Fibroblast of pulmonary artery (primary cell): ENCODE results near the gene NCKAP1.
"Not testable (repeated sequence)": the region's sequence is repeated elsewhere in the genome, so short reads cannot be mapped to it uniquely, and the experiment has no call there.

Source experiments
- DNase-seq: peaks from one replicate; pipeline ENCODE4 v3.0.0-alpha.2; 2010; ENCODE audit warnings: low read depth
- H3K4me3 ChIP-seq: replicated peaks from 2 replicates; pipeline ENCODE4 v1.5.1; 2011; ENCODE audit warnings: low read depth, mild to moderate bottlenecking, control low read depth, low read length, moderate library complexity
- TF ChIP-seq, protein P1 (sequence below): IDR thresholded peaks from 2 replicates; pipeline ENCODE4 v1.5.1; 2011; ENCODE audit warnings: mild to moderate bottlenecking, control low read depth, low read length, inconsistent platforms; ENCODE audit errors: missing control alignments

Gene NCKAP1

DNA sequence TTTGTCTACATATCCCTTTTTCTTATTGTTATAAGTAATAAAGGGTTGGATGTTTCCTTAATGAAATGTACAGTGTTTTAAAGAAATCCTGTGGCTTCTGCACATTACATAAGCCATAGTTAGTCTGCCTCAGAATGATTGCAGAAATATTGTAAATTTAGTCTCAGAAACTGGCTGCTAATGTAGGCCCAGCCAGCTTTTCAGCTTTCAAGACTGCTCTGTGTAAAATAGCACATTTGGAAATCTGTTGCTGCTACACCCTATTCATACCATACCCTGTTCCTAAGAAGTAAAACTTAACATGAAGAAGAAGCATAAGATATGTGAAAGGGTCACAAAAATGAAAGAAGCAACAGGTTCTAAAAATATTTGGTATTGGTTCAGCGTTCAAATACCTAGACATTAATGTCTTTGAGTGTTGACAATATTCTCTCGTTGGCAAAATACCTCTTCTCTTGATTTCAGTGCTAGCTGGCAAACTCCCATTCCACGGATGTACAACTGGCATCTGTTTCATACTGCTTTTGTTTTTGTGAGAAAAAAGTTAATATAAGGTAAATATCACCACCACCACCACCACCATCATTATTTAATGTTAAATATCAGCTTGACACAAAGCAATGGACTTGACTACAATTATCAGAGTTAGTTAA, 19.2 kb upstream of the NCKAP1 start:
- no peak overlapping the region for H3K4me3 ChIP-seq
- DNase-seq, result no peak
- TF ChIP-seq, protein P1, sequence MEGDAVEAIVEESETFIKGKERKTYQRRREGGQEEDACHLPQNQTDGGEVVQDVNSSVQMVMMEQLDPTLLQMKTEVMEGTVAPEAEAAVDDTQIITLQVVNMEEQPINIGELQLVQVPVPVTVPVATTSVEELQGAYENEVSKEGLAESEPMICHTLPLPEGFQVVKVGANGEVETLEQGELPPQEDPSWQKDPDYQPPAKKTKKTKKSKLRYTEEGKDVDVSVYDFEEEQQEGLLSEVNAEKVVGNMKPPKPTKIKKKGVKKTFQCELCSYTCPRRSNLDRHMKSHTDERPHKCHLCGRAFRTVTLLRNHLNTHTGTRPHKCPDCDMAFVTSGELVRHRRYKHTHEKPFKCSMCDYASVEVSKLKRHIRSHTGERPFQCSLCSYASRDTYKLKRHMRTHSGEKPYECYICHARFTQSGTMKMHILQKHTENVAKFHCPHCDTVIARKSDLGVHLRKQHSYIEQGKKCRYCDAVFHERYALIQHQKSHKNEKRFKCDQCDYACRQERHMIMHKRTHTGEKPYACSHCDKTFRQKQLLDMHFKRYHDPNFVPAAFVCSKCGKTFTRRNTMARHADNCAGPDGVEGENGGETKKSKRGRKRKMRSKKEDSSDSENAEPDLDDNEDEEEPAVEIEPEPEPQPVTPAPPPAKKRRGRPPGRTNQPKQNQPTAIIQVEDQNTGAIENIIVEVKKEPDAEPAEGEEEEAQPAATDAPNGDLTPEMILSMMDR, result no peak

DNA sequence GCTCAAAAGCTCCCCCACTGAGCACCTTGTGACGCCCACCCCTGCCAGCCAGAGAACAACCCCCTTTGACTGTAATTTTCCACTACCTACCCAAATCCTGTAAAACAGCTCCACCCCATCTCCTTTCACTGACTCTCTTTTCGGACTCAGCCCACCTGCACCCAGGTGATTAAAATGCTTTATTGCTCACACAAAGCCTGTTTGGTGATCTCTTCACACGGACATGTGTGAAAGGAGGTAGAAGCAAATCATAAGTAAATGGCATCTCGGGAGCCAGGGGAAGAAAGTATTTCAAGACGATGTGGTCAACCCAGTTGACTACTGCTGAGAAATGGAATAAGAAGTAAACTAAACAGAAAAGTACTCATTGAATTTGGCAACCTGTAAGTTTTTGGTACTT, 11.2 kb upstream of the NCKAP1 start:
- TF ChIP-seq, protein P1, result no peak
- DNase-seq, result no peak

DNA sequence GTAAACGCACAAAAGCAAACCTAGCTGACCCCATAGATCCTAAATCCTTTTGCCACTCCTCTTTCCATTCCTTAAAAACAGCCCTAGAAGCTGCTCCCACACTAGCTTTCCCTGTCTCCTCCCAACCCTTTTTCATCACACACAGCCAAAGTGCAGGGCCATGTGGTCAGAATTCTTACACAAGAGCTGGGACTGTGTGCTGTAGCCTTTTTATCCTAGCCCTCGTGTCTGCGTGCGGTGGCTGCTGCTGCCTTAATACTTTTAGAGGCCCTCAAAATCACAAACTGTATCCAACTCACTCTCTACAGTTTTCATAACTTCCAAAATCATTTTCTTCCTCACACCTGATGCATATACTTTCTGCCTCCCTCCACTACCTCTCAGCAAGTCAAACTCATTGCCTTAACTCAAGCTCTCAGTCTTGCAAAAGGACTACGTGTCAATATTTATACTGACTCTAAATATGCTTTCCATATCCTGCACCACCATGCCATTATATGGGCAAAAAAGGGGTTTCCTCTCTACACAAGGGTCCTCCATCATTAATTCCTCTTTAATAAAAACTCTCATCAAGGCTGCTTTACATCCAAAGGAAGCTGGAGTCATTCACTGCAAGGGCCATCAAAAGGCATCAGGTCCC, 9.3 kb upstream of the NCKAP1 start:
- not testable (repeated sequence) for DNase-seq, H3K4me3 ChIP-seq

More for the DNA sequence above, 11.2 kb upstream of the NCKAP1 start:
- no peak overlapping the region for H3K4me3 ChIP-seq

DNA sequence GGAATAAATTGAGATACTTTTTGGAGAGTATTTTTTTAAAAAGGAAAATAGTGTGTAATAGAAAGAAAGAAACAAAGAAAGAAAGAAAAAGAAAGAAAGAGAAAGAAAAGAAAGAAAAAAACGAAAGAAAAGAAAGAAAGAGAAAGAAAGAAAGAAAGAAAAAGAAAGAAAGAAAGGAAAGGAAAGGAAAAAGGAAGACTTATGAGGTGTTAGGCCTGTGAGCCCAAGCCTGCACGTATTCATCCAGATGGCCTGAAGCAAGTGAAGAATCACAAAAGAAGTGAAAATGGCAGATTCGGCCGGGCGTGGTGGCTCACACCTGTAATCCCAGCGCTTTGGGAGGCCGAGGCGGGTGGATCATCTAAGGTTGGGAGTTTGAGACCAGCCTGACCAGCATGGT, 5.3 kb upstream of the NCKAP1 start:
- not testable (repeated sequence) for H3K4me3 ChIP-seq, DNase-seq

DNA sequence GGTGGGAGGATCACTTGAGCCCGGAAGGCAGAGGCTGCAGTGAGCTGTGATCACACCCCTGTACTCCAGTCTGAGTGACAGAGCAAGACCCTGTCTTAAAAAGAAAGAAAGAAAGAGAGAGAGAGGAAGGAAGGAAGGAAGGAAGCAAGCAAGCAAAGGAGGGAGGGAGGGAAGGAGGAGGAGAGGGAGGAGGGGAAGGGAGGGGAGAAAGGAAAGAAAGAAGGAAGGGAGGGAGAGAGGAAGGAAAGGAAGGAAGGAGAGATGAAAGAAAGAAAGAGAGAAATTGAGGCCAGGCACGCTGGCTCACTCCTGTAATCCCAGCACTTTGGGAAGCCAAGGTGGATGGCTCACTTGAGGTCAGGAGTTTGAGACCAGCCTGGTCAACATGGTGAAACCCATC, 2.3 kb upstream of the NCKAP1 start:
- H3K4me3 ChIP-seq, result no peak overlapping the region
- TF ChIP-seq, protein P1, result no peak
- no peak for DNase-seq

DNA sequence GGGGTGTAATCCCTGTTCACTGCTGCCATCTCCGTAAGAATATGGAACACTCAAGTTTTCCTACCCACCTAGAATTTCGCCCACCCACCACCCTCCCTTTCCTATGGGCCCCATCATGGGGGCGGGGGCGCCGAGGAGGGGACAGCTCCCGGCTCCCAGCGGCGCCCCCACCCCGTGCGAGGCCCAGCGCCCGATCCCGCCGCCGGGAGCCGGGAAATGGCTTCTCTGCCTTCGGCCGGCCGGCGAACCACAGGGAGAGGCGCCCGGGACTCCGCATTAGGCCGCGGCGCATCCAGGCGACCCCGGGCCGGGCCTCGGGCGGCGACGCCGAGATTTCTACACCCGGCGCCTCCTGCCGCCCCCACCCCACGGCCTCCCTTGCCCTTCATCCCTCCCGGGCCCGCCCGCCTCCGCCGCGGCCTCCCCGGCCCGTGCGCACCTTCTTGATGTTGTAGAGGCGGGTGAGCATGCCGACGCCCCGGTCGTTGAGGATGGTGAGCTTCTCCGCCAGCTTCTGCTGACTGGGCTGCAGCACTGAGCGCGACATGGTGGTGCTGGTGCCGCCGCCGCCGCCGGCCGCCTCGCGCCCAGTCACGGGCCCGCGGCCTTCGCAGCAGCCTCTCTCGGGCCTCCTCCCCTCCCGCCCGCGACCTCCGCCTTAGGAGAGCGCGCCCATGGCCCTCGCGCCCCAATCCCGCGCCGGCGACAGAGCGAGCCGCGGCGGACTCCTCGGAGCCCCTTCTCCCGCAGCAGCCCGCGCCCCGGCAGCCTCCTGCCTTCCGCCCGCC, 510 bp downstream of the NCKAP1 start:
- TF ChIP-seq, protein P1, result no peak
- H3K4me3 ChIP-seq, result peak overlapping the region; percentile 86
- DNase-seq, result no peak

DNA sequence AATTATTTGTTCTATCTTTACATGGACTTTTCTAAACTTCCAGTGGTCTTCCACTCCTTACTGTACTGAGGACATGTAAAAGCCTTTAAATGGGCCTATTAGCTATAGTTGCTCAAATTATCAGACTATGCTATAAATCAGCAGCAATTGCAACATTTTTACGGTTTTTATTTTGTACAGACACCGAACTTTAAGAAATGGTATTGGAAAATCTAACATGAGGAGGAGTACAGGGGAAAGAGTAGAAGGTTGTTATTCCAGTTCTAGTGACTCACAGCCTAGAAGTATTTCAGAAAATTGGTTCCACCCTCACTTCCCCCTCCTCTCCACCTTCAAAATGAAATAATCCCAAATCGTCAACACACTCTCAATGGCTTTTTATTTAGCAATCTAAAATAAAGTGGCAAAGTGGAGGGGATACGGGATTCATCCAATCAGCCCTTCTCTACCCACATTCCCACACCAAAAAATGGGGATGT, 1.1 kb downstream of the NCKAP1 start:
- H3K4me3 ChIP-seq, result peak overlapping the region; percentile 86
- TF ChIP-seq, protein P1, result no peak
- DNase-seq, result peak; percentile 38
